Measurements from ENCODE around the gene COMMD1.

DNA sequence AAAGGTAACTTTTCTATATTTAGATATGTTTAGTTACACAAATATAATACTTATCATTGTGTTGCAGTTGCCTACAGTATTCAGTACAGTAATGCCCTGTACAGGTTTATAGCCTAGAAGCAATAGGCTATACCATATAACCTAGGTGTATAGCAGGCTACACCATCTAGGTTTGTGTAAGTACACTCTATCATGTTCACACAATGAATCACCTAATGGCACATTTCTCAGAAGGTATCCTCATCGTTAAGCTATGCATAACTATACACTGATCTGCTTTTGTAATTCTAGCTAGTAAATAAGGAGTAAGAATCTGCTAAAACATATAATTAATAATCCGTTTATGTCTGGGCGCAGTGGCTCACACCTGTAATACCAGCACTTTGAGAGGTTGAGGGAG lies 102.1 kb downstream of the COMMD1 start:
- TF ChIP-seq, protein P1, sequence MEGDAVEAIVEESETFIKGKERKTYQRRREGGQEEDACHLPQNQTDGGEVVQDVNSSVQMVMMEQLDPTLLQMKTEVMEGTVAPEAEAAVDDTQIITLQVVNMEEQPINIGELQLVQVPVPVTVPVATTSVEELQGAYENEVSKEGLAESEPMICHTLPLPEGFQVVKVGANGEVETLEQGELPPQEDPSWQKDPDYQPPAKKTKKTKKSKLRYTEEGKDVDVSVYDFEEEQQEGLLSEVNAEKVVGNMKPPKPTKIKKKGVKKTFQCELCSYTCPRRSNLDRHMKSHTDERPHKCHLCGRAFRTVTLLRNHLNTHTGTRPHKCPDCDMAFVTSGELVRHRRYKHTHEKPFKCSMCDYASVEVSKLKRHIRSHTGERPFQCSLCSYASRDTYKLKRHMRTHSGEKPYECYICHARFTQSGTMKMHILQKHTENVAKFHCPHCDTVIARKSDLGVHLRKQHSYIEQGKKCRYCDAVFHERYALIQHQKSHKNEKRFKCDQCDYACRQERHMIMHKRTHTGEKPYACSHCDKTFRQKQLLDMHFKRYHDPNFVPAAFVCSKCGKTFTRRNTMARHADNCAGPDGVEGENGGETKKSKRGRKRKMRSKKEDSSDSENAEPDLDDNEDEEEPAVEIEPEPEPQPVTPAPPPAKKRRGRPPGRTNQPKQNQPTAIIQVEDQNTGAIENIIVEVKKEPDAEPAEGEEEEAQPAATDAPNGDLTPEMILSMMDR (IDR thresholded peaks at IDR 0.05): no peak
- no peak for TF ChIP-seq POLR2A (IDR thresholded peaks at IDR 0.05)
- TF ChIP-seq EP300 (IDR thresholded peaks at IDR 0.05): no peak

All from ovary (tissue), 3 donors.